Measurements from ENCODE around the gene ART5.
"Not testable (repeated sequence)": the region's sequence is repeated elsewhere in the genome, so short reads cannot be mapped to it uniquely, and the experiment has no call there.

- TF ChIP-seq, protein P1, sequence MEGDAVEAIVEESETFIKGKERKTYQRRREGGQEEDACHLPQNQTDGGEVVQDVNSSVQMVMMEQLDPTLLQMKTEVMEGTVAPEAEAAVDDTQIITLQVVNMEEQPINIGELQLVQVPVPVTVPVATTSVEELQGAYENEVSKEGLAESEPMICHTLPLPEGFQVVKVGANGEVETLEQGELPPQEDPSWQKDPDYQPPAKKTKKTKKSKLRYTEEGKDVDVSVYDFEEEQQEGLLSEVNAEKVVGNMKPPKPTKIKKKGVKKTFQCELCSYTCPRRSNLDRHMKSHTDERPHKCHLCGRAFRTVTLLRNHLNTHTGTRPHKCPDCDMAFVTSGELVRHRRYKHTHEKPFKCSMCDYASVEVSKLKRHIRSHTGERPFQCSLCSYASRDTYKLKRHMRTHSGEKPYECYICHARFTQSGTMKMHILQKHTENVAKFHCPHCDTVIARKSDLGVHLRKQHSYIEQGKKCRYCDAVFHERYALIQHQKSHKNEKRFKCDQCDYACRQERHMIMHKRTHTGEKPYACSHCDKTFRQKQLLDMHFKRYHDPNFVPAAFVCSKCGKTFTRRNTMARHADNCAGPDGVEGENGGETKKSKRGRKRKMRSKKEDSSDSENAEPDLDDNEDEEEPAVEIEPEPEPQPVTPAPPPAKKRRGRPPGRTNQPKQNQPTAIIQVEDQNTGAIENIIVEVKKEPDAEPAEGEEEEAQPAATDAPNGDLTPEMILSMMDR (IDR thresholded peaks at IDR 0.05), result not testable (repeated sequence)
- TF ChIP-seq POLR2AphosphoS5 (IDR thresholded peaks at IDR 0.05), result not testable (repeated sequence)
Observed at GRCh38 chr11:3643102-3643546, 1.3 kb upstream of the ART5 start.
